GM11168 (cell line): ENCODE results near the gene GSAP.

Experiments
- in situ Hi-C: fragments of 300-500 bp; cut with MboI; formaldehyde crosslinking; loops from one replicate; pipeline ENCODE4 v1.12.0; 2022; ENCODE audit warnings: low sequenced_read_pairs; ENCODE audit not compliant: unreplicated experiment

The GSAP gene

DNA sequence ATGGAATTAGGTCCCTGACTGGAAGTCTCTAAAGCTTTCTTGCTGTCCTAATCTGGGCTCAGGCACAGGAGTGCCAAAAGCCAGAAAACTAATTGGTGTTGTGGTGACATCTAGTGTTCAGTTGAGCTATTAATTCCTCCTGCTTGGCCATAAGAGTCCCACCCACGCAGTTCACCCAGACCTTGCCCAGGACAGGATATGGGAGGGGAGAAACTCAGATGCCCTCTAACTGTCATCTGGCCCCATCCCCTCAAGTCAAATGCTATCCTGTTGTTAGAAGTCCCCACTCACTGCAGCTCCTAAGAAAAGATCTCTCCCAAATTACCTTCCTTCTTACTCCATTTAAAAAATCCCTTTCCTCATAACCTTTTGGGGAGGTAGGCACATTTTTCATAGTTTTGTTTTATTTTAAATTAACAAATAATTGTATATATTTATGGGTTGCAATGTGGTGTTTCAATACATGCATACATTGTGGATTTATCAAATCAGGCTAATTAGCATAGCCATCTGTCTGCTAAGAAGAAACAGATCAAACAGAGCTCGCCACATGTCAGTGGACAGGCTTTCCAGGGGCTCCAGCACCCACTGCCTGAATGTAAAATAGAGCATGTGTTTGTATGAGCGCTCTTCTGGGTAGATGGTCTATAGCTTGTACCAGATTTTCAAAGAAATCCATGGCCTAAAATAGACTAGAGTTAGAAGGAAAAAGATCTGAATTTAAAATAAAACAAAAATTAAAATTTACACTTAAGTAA lies 84.0 kb downstream of the GSAP start:
- in situ Hi-C loops: no loop called here

DNA sequence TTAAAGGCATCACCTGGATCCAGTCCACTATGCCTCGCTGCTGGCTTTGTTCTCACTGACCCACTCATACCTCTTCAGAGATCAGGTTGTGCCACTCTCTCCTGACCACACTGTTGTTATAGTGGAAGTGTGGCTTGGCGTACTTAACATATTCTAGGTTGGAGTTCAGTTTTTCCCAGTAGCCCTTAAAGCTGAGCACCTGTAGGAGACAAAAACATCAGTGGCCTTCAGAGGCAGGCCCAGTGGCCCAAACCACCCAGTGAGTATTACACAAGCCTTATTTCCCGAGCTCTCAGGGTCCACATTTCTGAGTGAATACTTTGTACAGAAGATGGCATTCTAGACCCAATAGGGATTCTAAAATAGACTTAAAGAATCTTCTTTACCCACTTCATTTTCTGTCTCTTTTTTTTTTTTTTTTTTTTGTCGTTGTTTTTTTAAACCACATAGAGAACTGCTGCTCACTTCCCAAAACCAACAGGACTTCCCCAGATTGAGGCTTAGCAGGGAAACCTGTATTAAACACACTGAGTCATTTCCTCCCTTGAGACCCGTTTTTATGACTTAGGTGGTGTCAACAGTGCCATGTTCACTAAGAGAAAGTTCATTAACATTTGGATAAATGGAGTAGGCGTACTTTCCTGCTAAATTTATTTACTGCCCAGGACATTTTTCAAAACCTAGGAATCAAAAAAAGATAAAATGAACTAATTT lies 85.8 kb downstream of the GSAP start:
- in situ Hi-C loops: no loop called here

DNA sequence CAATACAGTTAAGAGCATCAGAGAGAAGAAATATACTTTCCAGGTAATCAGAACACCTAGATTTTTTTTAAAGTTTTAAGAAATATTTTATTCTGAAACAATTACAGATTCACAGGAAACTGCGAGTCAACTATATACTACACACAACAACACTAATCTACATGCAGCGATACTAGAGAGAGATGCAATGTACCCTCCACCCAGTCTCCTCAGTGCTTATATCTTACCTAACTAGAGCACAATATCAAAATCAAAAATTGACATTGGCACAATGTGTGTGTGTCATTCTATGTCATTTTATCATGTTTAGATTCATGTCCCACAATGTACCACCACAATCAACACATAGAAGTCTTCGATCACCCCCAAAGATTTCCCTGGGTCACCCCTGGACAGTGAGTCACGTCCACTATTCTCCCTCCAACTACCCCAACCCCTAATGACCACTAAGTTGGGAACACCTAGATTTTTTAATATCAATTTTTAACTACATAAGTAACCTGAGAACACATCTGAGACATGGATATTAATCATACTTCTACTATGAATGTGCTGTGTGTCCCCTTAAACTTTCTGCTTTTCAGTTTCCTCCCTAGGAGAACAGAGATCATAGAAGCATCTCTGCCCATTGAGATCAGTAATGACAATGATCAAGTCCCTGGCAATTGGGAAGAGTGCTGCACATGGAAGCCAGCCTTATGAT lies 86.5 kb downstream of the GSAP start:
- in situ Hi-C loops: no loop called here

DNA sequence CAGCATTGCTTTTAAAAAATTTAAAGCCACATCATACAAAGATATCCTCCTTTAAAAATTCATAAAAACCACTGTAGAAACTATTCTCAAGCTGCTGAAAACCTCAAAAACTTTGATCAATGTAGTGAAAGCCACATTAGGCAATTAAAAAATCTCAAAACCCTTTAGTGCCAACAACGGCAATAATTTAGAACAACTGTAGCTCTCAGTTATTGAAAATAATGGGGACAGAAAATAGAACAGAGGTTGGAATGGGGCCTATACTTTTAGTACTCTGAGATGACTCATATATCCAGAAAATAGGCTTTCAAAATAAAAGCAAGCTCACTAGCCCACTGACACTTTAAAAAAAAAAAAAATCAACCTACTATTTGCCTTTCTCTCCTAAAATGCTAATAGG lies 87.5 kb downstream of the GSAP start:
- in situ Hi-C loops: no loop called here

DNA sequence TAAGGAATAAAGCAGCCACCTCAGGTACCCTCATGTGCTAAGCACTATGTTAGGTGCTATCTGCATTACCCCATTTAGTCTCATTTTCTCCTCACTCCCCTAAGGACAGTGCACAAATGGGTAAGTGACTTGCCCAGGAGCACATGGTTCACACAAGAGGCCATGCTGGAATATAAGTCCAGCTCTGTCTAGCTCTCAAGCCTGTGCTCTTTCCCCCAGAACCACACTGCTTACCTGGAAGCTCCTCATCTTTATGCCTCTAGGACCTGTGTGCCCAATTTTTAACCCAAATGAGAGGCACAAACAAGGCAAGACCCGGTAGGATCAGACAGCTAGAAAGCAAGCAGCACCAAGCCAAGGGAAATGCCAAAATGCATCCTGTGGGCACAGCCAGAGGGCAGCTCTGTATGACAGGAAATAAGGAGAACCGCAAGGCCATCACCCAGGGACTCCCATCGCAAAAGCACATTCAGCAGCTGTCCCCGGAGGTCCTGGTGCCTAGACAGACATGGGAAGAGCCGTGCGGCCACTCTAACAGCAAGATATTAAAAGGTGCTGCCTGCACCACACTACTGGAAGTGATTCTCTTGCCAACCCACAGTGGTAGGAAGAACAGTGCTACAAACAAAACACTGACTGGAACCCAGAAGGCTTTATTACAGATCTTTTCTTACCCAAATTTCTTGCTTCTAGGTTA lies 88.1 kb downstream of the GSAP start:
- in situ Hi-C loops: no loop called here

DNA sequence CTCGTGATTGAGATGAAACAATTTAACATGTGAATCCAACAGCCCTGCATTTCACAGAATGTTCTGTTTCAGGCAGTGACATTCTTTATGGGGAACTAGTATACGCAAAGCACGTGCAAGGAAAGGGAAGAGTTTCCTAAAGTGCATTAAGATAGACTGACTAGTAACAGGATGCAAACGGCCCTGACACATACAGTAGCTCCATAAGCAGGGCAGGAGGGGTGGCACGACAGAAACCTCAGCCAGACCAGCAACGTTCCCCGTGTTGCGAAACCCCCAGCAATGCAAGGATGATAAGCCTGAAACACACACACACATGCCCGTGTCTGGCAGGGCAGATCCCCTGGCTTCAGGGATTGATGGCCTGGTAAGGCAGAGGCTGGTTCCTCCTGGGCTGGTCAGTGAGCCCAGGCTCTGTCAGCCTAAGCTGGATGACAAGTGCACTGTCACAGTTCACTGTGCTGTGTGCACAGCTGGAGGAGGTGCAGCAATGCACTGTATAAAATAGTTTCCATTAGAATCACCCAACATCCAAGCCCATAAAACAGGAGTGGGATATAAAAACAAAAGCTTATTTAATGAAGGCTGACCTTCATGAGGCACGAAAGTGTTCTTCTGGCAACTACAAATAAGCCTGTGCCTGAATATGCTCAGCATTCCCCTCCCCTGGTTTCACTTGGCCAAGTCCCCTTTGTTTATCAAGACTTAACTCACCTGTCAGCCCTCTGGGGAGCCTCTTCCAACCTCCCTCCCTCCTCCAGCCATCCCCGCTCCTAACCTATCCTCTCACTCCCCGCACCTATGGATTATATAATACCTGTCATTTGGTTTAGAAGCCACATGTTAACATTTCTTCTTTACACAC lies 88.8 kb downstream of the GSAP start:
- in situ Hi-C loops: no loop called here

DNA sequence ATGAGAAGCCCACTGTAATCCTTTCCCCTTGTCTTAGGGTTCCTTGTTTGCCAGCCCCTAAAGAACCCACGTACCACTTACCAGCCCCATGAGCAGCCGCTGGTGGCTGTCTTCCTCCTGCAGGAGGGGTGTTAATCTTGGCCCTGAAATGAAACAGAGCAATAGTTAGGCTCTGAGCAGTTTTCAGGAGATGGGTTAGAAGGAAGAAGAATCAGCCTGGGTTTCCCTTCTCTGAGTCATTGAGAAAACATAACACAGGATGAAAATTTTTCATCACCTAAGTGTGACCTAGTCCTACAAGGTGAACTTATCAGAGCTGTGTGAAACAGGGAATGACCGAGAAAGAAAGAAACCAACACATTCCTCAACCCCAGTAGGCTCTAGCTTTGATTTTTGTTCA lies 90.0 kb downstream of the GSAP start:
- in situ Hi-C loops: no loop called here

DNA sequence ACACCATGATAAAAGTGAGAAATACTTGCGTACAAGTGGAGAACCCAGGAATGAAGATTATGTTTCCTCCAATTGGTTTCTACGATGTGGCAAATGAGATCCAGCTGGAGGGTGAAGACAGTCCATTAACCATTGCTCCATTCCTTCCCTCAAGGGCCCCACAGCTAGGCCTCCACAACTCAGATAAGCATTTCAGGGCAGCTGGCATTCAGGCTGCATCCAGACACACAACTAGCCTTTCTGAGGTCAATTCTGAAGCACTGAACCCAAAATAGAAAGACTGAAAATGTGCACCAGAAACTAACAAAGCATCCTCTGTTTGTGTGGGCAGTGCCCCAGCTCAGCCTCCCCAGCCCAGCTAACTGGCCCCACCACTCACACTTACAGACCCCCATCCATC lies 94.8 kb downstream of the GSAP start:
- in situ Hi-C loops: loop anchor here (5.0 kb wide), 1 partner anchor 49 kb away; no protein-coding TSS in a partner anchor

DNA sequence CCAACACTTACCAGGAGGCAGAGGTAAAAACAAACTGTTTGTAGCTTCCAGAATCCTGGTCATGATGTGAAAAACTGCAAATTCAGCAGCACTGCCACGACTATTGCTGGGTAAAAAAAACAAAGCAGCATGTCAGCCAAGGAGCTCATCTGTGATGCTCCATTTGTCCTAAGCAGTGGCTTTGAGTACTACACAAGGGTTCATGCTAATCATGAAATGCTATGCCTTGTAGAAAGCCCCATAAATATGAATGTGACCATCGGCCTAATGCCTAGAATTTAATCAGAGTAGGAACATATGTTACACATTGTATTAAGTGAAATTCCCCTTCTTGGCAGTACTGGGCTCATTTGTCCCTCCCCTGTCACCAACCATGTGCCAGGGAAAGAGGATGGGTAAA lies 95.4 kb downstream of the GSAP start:
- in situ Hi-C loops: loop anchor here (5.0 kb wide), 1 partner anchor 48 kb away; no protein-coding TSS in a partner anchor

DNA sequence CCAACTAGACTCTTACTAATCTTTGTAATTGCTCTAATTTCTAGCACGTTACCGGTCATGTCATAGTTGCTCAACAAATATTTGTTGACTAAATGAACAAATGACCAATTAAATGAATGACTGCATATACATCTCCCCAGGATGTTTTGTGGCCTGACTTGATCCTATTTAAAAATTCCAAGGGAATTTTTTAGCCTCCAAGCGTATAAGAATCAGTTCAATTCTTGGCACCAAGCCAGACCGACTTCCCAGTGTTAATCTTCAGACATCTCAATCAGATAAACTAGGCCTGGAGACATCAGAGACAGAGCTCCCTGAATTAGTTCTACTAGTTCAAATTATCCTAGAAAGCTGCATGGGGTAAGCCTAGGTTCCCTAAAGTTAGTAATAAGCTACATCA lies 96.0 kb downstream of the GSAP start:
- in situ Hi-C loops: loop anchor here (5.0 kb wide), 1 partner anchor 48 kb away; no protein-coding TSS in a partner anchor

DNA sequence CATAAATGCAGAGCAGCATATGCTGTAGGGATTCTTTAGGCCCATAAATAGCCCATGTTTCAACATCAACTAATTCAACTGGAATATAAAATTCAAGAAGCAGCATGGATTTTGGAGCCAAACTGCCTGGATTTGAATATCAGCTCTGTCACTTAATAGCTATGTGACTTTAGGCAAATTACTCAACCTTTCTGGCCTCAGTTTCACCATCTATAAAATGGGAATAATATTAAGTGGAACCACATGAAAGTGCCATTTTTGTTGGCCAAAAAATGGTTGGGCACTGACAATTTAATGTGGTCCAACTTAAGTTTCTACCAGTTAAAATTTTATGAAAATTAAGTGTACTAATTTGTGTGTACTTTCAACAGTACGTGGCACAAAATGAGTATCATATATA lies 98.1 kb downstream of the GSAP start:
- in situ Hi-C loops: no loop called here

DNA sequence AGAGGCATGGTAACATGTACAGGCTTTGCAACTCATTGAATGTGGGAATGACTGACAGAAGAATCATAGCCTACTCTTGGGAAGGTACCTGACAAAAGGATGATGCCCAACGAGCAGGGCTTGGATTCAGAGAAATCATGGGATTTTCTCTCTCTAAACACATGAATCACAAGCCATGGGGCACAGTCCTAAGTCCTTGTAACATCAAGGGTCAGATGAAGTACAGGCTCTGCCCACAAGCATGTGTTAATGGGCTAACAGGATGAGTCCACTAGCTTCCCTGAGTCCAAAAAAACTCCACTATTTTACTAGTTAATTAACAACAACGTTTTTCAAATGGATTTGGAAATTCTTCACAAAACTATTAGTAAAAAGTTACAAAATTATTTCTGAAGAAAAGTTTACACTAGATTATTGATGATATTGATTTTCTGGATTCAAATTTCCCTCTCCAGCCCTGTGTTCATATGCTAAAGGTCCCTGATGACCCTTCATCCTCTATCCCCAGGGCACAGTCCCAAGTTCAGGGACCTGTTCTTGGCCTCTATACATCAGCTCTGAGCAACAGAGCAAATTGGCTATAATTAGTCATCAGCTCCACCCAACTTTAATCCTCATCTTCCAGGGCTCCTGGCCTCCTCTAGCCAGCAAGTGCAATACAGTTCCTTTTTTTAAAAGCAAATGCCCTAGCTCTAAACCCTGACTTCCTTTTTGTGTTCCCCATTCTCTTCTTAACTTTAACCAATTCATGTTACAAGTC lies 99.8 kb downstream of the GSAP start:
- in situ Hi-C loops: no loop called here

DNA sequence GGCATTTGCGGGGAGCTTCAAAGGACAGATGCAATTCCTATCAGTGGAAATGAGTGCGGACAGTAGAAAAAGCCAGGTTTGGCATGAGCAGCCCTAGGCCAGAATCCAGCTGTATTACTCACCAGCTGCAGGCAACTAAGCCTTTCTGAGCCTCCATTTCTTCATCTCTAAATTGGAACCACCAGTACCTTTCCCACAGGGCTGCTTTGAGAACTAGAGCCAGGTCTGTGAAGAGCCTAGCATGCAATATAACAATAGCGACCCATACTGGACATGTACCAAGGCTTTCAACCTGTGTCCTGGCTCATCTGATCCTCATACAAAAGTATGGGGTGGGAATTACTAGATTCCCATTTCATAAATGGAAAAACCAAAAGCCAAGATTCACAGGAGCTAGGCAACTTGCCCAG lies 101.0 kb downstream of the GSAP start:
- in situ Hi-C loops: no loop called here

DNA sequence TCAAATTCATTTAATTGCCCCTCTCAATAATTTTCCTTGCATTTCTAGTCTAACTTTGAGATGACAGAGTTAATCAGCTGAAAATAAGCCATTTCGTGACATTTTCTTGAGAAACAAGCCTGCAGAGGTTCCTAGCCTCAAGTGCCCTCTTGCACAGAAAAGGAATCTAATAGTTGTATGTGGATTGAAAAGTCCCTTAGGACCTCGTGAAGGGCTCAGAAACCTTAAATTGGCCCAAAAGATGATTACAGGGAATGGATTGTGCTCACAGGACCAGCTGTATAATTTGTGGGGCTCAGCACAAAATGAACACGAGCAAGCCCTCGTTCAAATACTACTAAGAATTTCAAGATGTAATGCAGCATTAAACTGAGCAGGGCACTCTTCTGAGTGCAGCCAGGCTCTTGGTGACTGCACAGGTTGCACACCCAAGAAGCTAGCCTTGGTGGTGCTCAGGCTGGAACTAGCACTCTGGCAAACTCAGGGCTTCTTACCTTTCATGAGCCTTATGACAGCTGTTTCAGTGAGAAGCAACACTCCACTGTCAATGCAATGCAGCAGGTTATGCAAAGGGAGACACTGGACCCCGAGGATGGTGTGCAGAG lies 102.2 kb downstream of the GSAP start:
- in situ Hi-C loops: no loop called here

DNA sequence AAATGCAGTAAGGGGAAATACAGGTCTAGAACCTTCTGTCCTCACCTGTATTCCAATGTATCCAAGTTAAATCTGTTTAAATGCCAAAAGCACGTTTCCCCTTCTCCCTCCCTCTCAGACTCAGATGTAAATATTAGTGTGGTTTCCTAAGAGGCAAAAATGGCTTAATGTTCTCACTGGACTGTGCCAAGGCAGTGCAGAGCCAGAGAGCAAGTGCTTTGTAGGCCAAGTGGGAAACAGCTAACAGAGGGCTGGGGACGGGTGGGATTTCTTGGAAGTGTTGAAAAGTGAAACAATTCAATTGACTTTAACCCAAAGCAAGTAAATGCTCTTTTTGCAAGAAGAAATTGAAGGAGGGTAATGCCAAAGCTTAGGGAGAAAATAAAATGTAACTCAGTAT lies 103.1 kb downstream of the GSAP start:
- in situ Hi-C loops: no loop called here

DNA sequence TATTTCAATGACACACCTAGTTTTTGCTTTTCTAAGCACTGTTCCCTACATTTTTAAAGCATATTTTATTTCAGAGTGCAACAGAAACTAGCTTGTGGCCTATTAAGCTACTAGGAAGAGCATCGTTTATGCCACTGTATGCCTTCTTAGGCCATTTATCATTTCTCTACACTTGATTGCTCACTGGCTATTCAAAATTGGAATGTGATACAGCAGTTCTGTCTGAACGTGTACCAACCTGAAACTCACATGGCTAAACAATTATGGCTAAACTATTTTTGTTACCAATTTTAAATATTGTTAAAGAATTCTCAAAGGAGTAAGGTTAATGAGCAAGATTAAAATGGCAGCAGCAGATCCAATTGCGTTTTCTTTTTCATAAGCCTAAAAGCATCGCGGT lies 105.2 kb downstream of the GSAP start:
- in situ Hi-C loops: no loop called here

DNA sequence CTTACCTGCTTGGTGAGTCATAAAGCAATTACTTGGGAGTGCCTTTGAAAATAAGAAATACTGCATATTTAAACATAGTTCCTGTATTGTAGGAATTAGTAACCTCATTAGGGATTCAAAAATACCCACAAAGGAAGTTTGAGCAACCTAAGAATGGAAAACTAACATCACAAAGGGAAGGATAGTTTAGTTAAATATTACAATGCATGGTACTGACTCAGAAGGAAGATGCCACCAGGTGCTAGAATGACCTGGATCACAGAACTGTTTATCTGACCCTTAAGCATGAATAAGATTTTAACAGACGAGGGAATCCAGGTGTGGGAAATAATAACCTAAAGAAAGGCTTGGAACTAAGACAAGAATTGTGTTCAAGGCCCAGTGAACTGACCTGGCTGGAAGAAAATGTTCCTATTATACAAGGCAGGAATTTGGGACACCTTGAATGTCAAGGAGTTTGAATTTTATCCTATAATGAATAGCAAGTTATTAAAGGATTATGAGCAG lies 106.4 kb downstream of the GSAP start:
- in situ Hi-C loops: no loop called here

DNA sequence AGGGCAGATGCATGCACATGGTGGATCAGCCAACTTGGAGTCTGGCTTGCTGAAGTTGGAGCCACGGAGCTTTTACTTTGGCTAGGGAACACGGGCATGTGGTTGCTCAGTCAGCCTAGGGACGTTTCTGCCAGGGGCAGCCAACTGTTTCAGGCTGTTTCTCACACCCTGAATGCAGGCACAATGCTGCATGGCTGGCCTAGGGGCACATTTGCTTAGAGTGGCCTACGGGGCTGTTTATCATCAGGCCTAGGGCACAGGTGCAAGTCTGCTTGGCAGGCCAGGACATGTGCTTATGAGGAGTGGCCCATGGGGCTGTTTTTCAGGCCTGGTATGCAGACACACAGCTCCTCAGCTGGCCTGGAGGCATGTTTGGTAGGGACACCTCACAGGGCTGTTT lies 107.4 kb downstream of the GSAP start:
- in situ Hi-C loops: no loop called here
